Measurements from ENCODE around the gene ARHGDIG.

- TF ChIP-seq, protein P1, sequence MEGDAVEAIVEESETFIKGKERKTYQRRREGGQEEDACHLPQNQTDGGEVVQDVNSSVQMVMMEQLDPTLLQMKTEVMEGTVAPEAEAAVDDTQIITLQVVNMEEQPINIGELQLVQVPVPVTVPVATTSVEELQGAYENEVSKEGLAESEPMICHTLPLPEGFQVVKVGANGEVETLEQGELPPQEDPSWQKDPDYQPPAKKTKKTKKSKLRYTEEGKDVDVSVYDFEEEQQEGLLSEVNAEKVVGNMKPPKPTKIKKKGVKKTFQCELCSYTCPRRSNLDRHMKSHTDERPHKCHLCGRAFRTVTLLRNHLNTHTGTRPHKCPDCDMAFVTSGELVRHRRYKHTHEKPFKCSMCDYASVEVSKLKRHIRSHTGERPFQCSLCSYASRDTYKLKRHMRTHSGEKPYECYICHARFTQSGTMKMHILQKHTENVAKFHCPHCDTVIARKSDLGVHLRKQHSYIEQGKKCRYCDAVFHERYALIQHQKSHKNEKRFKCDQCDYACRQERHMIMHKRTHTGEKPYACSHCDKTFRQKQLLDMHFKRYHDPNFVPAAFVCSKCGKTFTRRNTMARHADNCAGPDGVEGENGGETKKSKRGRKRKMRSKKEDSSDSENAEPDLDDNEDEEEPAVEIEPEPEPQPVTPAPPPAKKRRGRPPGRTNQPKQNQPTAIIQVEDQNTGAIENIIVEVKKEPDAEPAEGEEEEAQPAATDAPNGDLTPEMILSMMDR (IDR thresholded peaks at IDR 0.05) = no peak
- TF ChIP-seq POLR2A (IDR thresholded peaks at IDR 0.05) = no peak
Measured at GRCh38 chr16:275786-276232, 4.6 kb upstream of the ARHGDIG start, which contains the start of gene RGS11.

All from uterus (tissue), 2 donors.